ENCODE data around the gene CCDC33.

CCDC33 gene

DNA sequence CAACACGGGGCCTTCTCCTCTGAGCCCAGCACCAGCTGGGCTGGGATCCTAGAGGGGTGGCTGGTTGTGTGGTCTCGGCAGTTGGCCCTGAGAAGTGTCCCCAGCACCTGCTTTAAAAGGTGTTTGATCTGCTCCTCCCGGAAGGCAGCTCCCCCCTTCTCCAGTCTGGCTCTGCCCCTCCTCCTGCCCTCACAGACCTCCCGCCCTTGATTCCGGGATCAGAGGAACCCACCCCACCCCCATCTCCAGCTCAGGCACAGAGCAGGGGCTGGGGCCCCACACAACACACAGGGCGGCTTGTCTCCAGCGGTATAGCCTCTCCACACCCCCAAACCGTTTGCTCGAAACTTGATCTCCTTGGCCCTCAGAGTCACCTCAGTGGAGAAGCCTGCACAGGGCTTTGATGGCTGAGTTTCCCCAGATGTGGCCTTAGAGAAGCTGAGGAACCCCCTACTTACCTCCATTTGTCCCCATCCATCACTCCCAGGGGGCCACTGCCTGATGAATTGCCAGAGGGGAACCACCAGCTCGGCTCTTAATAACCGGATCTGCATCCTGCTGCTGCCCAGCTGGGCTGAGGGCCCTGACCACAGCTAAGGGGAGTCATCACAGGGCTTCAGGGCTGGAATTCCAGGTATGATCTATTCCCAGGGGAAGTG, 27.1 kb upstream of the CCDC33 start:
- no peak for DNase-seq (ENCODE audit: low read depth in 1 of 2, low spot score in 1 of 2)

DNA sequence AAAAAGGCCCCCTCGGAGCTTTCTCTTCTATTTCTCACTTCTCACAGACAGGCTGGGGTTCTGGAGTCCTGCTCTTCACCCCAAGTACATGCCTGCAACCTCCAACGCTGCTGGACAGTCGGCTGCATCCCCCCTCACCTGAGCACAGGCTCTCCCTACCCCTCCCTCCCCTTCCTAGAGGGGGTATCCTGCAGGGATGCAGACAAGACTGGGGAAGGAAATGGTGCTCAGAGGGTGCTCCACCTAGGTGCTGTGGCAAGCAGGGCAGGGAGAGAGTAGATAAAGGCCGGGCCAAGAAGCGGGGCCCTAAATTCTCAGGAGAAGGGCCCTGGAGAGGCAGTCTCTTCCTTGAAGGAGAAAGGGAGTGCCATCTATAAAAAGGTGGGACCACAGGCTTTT, 26.6 kb upstream of the CCDC33 start:
- DNase-seq (ENCODE audit: low read depth in 1 of 2, low spot score in 1 of 2) = no peak

GRCh38 chr15:74209997-74210671, 26.0 kb upstream of the CCDC33 start:
- no peak for DNase-seq (ENCODE audit: low read depth in 1 of 2, low spot score in 1 of 2)

GRCh38 chr15:74210729-74211128, 25.4 kb upstream of the CCDC33 start:
- DNase-seq (ENCODE audit: low read depth in 1 of 2, low spot score in 1 of 2) = no peak

- no peak for DNase-seq (ENCODE audit: low read depth in 1 of 2, low spot score in 1 of 2)
Observed at GRCh38 chr15:74211656-74212055, 24.5 kb upstream of the CCDC33 start.

GRCh38 chr15:74212494-74212893, 23.6 kb upstream of the CCDC33 start:
- DNase-seq (ENCODE audit: low read depth in 1 of 2, low spot score in 1 of 2) = no peak

- no peak for DNase-seq (ENCODE audit: low read depth in 1 of 2, low spot score in 1 of 2)
Observed at GRCh38 chr15:74213858-74214284, 22.3 kb upstream of the CCDC33 start.

- DNase-seq (ENCODE audit: low read depth in 1 of 2, low spot score in 1 of 2) = no peak
Observed at GRCh38 chr15:74214324-74215021, 21.7 kb upstream of the CCDC33 start.

- DNase-seq (ENCODE audit: low read depth in 1 of 2, low spot score in 1 of 2) = no peak
Observed at GRCh38 chr15:74215958-74216357, 20.2 kb upstream of the CCDC33 start.

DNA sequence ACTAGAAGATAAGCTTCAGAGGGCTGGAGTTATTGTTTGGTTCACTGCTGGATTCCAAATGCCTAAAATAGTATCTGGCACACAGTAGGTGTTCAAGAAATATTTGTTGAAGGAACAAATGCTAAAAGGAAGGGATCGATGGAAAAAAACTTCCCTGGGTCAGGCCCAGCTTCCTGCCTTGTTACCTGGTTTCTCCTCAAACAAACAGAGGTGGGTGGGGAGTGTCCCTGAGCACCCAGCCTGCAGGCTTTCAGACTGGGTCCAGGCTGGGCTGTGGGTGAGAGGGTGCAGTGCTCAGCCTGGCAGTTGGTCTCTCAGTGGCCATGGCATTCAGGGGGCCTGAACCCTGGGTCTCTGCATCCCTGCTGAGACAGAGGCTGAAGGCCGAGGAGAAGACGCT, 19.2 kb upstream of the CCDC33 start:
- DNase-seq (ENCODE audit: low read depth in 1 of 2, low spot score in 1 of 2) = no peak

GRCh38 chr15:74217907-74218885, 17.9 kb upstream of the CCDC33 start:
- no peak for DNase-seq (ENCODE audit: low read depth in 1 of 2, low spot score in 1 of 2)

DNA sequence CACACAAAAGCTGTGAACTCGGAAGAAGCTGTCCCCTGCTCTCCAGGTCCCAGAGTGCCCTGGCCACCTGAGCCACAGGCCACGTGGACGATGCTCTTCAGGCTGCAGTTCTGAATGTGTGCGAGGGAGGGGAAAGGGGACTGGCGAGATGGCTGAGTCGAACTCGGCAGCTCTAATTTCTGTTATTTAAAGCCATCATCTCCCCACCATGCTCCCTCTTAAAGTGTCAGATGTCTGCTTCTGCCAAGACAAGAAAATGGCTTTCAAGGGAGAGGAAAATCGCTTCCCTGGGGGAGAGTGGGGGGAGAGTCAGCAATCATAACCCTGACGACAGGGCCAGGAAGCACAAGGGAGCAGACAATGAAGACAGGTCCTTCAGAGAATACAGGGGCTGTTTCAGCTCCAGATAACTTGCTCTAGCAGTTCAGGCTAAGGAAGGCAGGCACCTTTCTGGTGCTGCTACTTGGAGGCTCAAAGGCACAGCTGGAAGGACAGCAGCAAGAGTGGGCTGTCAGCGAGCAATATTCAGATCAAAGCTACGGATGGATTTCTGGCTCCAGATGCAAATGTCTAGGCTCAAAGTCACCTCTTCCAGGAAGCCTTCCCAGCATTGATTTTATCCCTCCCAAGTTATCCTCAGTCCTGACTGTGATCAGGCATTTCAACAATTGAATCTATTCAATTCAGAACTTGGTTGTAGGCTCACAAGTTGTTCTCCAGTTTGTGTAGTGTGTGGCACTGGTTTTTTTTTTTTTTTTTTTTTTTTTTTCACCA, 15.5 kb upstream of the CCDC33 start:
- no peak for DNase-seq (ENCODE audit: low read depth in 1 of 2, low spot score in 1 of 2)

DNA sequence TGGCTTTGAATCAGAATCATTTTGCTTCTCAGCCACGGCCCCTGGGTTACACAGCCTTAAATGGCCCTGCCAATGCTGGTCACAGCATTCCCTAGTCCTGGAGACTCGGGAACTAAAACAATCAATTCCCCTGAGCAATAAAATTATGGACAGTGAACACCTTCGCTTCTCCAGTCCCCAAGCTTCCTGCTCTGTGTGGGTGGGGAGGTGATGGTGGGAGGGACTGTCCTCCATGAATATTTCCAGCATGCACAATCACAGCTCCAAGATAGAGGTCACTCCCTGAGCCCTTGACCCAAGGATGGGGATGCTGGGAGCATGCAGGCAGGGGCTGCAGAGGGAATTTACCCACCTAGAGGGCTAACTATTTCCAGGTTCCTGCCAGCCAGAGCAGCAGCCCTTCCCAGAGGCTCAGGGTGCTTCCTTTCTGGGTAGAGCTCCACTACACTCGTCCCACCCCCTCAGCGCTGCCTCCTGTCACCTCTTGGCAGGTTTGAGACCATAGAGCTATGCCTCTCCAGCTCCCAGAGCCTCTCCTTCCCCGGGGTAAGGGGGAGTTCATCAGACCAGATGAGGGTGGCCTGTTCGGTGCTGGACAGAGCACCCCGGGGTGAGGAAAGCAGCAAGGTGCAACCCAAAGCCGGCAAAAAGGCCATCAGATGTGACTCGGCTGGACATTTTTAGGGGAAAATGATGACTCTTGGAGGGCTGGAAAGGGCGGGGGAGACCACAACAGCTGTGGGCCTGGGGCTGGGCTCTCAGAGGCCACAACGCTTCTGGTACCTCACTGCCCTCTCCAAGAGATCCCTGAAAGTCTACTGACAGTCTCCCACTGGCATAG, 14.5 kb upstream of the CCDC33 start:
- DNase-seq (ENCODE audit: low read depth in 1 of 2, low spot score in 1 of 2) = no peak

GRCh38 chr15:74222240-74223119, 13.6 kb upstream of the CCDC33 start:
- DNase-seq (ENCODE audit: low read depth in 1 of 2, low spot score in 1 of 2) = no peak

- DNase-seq (ENCODE audit: low read depth in 1 of 2, low spot score in 1 of 2) = no peak
Observed at GRCh38 chr15:74225928-74226327, 10.2 kb upstream of the CCDC33 start.

- no peak for DNase-seq (ENCODE audit: low read depth in 1 of 2, low spot score in 1 of 2)
Observed at GRCh38 chr15:74226761-74227540, 9.2 kb upstream of the CCDC33 start.

GRCh38 chr15:74227968-74228722, 8.0 kb upstream of the CCDC33 start:
- DNase-seq (ENCODE audit: low read depth in 1 of 2, low spot score in 1 of 2) = no peak
